ENCODE data around the gene TULP1. TPM values are rescaled to one million over a fixed set of nuclear protein-coding genes. Genes with fewer than 3 reads are reported as not detected.

Gene TULP1
- total RNA-seq, result not detected in 2 replicates

- no peak within 1 kb of the TSS for H3K27ac Mint-ChIP-seq
- H3K36me3 Mint-ChIP-seq (ENCODE audit: low read depth), result no peaks in the 10 kb centered on the region
- H3K4me3 Mint-ChIP-seq (ENCODE audit: low read depth), result no peak within 1 kb of the TSS
- H3K9me3 Mint-ChIP-seq, result no peaks in the 10 kb centered on the region
- peaks cover 32% of the 10 kb centered on the region for H3K27me3 Mint-ChIP-seq (ENCODE audit: low read depth)
- no peak for DNase-seq (ENCODE audit: low spot score)
- peaks cover 2% of the 10 kb centered on the region for H3K4me1 Mint-ChIP-seq (ENCODE audit: low read depth)
- intact Hi-C loops (cut with micrococcal nuclease), result no loop called here
Measured at GRCh38 chr6:35512740-35513139, at the start of gene TULP1. TULP1 (minus strand) TSS chr6:35512896; CDS start chr6:35512858, 38 bp downstream.

DNA sequence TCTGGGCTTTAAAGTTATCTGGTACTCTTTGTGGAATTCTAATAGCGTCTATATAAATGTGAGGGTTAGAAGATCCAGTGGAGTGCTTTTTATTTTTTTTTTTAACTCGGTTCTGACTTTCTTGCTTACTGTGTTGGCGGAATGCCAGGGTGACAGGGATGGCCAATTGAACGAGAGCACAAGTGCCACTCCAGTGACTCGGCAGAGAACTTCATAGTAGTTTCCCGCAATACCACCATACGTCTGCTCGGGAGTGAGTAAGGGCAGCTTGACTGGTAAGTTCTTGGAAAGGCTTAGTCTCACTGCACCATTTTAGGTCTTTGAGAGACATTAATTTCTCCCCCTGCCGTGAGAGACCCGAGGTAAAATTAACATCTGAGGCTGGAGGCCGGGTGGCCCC lies 49.4 kb upstream of the TULP1 start:
- H3K27me3 Mint-ChIP-seq (ENCODE audit: low read depth), result peaks cover 19% of the 10 kb centered on the region
- H3K36me3 Mint-ChIP-seq (ENCODE audit: low read depth), result no peaks in the 10 kb centered on the region
- H3K9me3 Mint-ChIP-seq, result no peaks in the 10 kb centered on the region
- no peak for DNase-seq (ENCODE audit: low spot score)
- intact Hi-C loops (cut with micrococcal nuclease), result no loop called here
- no peak overlapping the region for H3K27ac Mint-ChIP-seq
- H3K4me1 Mint-ChIP-seq (ENCODE audit: low read depth), result no peaks in the 10 kb centered on the region
- H3K4me3 Mint-ChIP-seq (ENCODE audit: low read depth), result no peak overlapping the region

- Mint-ChIP-seq H3K4me3 (ENCODE audit: low read depth) (no peak overlapping the region), H3K4me1 (ENCODE audit: low read depth) (no peaks in the 10 kb centered on the region), H3K9me3 (no peaks in the 10 kb centered on the region), H3K27ac (no peak overlapping the region), H3K36me3 (ENCODE audit: low read depth) (no peaks in the 10 kb centered on the region), H3K27me3 (ENCODE audit: low read depth) (peaks cover 15% of the 10 kb centered on the region)
- DNase-seq (ENCODE audit: low spot score), result no peak
- intact Hi-C loops (cut with micrococcal nuclease), result no loop called here
Measured at GRCh38 chr6:35561113-35561512, 48.4 kb upstream of the TULP1 start.

DNA sequence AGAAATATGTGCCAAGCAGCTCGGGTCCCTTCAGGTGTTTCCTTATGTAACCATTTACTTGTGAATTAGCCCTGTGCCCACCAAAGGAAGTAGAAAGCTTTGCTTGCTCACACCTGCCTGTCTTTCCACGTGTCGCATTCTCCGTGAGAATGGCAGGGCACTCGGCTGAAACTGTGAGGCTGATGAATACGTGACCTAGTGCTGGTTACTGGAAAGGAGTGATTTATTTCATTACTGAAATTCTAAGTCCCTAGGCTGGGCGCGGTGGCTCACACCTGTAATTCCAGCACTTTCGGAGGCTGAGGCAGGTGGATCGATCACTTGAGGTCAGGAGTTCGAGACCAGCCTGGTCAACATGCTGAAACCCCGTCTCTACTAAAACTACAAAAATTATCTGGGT lies 45.9 kb upstream of the TULP1 start:
- H3K4me1 Mint-ChIP-seq (ENCODE audit: low read depth), result no peaks in the 10 kb centered on the region
- no peak for DNase-seq (ENCODE audit: low spot score)
- H3K9me3 Mint-ChIP-seq, result no peaks in the 10 kb centered on the region
- no peak overlapping the region for H3K4me3 Mint-ChIP-seq (ENCODE audit: low read depth)
- peaks cover 5% of the 10 kb centered on the region for H3K27me3 Mint-ChIP-seq (ENCODE audit: low read depth)
- no peaks in the 10 kb centered on the region for H3K36me3 Mint-ChIP-seq (ENCODE audit: low read depth)
- no peak overlapping the region for H3K27ac Mint-ChIP-seq
- intact Hi-C loops (cut with micrococcal nuclease), result no loop called here

DNA sequence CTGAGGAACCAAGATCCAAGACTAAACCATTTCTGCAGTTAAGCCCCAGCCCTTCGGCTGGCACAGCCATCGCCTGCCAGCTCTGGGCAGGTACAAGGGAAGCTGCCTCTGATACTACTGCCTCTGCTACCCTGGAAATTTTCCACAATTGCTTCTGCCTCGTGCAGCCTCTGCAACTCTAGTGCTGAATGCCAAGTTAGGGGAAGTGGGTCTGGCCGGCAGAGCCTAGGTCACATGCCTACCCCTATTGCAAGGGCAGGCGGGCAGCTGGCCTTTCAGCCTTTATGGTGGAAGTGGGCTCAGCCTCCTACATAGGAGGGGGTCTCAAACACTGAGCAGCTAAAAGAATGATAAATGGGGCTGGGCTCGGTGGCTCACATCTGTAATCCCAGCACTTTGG lies 44.5 kb upstream of the TULP1 start:
- DNase-seq (ENCODE audit: low spot score), result no peak
- no peak overlapping the region for H3K27ac Mint-ChIP-seq
- H3K36me3 Mint-ChIP-seq (ENCODE audit: low read depth), result no peaks in the 10 kb centered on the region
- intact Hi-C loops (cut with micrococcal nuclease), result no loop called here
- H3K27me3 Mint-ChIP-seq (ENCODE audit: low read depth), result no peaks in the 10 kb centered on the region
- no peaks in the 10 kb centered on the region for H3K9me3 Mint-ChIP-seq
- H3K4me3 Mint-ChIP-seq (ENCODE audit: low read depth), result no peak overlapping the region
- no peaks in the 10 kb centered on the region for H3K4me1 Mint-ChIP-seq (ENCODE audit: low read depth)

GRCh38 chr6:35554811-35555210 lies 42.1 kb upstream of the TULP1 start:
- H3K4me1 Mint-ChIP-seq (ENCODE audit: low read depth), result no peaks in the 10 kb centered on the region
- peaks cover 6% of the 10 kb centered on the region for H3K36me3 Mint-ChIP-seq (ENCODE audit: low read depth)
- H3K4me3 Mint-ChIP-seq (ENCODE audit: low read depth), result no peak overlapping the region
- H3K9me3 Mint-ChIP-seq, result peaks cover 11% of the 10 kb centered on the region
- intact Hi-C loops (cut with micrococcal nuclease), result no loop called here
- peaks cover 4% of the 10 kb centered on the region for H3K27me3 Mint-ChIP-seq (ENCODE audit: low read depth)
- no peak overlapping the region for H3K27ac Mint-ChIP-seq
- no peak for DNase-seq (ENCODE audit: low spot score)

DNA sequence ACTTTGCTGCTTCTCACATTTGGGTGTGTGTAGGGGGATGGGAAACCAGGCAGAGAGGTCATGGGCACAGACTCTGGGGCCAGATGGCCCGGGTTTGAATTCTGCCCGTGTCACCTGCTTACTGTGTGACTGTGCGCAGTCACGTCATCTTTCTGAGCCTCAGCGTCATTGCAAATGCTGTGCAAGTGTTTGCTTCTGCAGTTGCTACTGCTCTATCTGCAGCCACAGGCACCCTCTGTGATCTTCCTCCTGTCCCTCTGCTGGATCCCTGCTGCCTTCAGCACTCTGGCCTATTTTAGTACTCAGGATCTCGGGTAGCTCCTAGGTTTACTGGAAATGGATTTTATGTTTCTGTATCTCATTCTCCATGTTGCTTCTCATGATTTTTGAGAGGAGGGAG lies 40.6 kb upstream of the TULP1 start:
- Mint-ChIP-seq H3K27ac (no peak overlapping the region), H3K4me3 (ENCODE audit: low read depth) (no peak overlapping the region), H3K9me3 (peaks cover 13% of the 10 kb centered on the region), H3K36me3 (ENCODE audit: low read depth) (peaks cover 8% of the 10 kb centered on the region), H3K27me3 (ENCODE audit: low read depth) (peaks cover 8% of the 10 kb centered on the region), H3K4me1 (ENCODE audit: low read depth) (no peaks in the 10 kb centered on the region)
- intact Hi-C loops (cut with micrococcal nuclease), result loop anchor here (2.0 kb wide), 1 partner anchor 31 kb away; no protein-coding TSS in a partner anchor
- no peak for DNase-seq (ENCODE audit: low spot score)

DNA sequence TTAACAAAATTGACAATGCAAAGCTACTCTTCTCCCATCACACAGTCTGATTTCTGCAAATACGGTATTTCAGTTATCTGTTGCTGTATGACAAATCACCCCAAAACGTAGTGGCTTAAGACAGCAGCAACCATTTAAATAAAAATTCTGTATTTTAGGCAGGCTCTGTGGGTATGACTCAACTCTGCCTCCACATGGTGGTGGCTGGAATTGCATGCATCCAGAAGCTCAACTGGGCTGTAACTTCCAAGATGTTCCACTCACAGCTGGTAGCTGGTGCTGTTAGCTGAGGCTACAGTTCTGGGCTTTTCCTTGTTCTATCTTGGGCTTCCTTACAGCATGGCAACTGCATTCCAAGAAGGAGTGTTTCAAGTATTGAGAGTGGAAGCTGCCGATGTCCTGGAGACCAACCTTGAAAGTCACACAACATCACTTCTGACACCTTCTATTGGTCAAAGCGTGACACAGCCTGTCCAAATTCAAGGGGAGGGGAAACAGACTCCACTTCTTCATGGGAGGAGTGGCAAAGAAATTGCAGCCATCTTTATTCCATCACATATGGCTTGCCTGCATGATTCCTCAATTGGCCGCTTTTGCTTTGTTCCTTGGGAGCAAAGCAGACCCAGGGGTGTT lies 39.7 kb upstream of the TULP1 start:
- no peaks in the 10 kb centered on the region for H3K4me1 Mint-ChIP-seq (ENCODE audit: low read depth)
- peak; percentile 41 for DNase-seq (ENCODE audit: low spot score)
- no peak overlapping the region for H3K4me3 Mint-ChIP-seq (ENCODE audit: low read depth)
- intact Hi-C loops (cut with micrococcal nuclease), result loop anchor here (2.0 kb wide), 1 partner anchor 30 kb away; no protein-coding TSS in a partner anchor
- peaks cover 13% of the 10 kb centered on the region for H3K9me3 Mint-ChIP-seq
- peaks cover 8% of the 10 kb centered on the region for H3K36me3 Mint-ChIP-seq (ENCODE audit: low read depth)
- no peak overlapping the region for H3K27ac Mint-ChIP-seq
- peaks cover 8% of the 10 kb centered on the region for H3K27me3 Mint-ChIP-seq (ENCODE audit: low read depth)

GRCh38 chr6:35550437-35550836 lies 37.7 kb upstream of the TULP1 start:
- H3K36me3 Mint-ChIP-seq (ENCODE audit: low read depth), result peaks cover 8% of the 10 kb centered on the region
- peaks cover 8% of the 10 kb centered on the region for H3K27me3 Mint-ChIP-seq (ENCODE audit: low read depth)
- no peak overlapping the region for H3K27ac Mint-ChIP-seq
- intact Hi-C loops (cut with micrococcal nuclease), result no loop called here
- H3K4me1 Mint-ChIP-seq (ENCODE audit: low read depth), result no peaks in the 10 kb centered on the region
- peaks cover 13% of the 10 kb centered on the region for H3K9me3 Mint-ChIP-seq
- no peak for DNase-seq (ENCODE audit: low spot score)
- no peak overlapping the region for H3K4me3 Mint-ChIP-seq (ENCODE audit: low read depth)

GRCh38 chr6:35547676-35548075 lies 35.0 kb upstream of the TULP1 start:
- intact Hi-C loops (cut with micrococcal nuclease), result no loop called here
- DNase-seq (ENCODE audit: low spot score), result no peak
- Mint-ChIP-seq H3K9me3 (peaks cover 13% of the 10 kb centered on the region), H3K27ac (no peak overlapping the region), H3K27me3 (ENCODE audit: low read depth) (peaks cover 8% of the 10 kb centered on the region), H3K4me3 (ENCODE audit: low read depth) (no peak overlapping the region), H3K36me3 (ENCODE audit: low read depth) (peaks cover 8% of the 10 kb centered on the region), H3K4me1 (ENCODE audit: low read depth) (peaks cover 2% of the 10 kb centered on the region)

DNA sequence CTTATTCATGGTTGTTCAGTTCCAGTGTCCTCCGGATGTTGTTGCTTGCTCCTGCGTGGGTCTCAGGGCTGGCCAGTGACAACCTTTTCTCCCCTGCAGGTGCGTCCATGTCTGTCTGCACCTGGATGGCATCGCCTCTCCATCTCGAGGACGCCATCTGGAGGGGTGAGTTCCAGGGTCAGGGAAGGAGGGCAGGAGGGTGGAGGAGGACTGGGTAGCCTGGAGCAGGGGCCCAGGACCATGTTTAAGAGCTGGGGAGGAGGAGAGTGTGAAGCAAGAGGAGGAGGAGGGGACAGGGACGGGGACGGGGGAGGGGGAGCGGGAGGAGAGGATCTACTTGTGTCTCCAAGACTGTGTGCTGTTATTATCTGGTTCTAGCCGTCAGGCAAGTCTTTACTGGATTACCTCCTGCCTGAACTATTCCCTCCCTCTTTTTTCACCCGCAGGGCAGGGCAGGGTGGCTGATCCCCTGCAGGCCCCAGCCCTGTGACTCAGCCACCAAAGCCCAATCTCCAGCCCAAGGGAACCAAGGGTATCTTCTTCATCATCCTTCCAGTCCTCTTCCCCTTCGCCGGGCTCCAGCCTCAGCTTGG lies 32.2 kb upstream of the TULP1 start:
- Mint-ChIP-seq H3K9me3 (peaks cover 3% of the 10 kb centered on the region), H3K4me1 (ENCODE audit: low read depth) (peaks cover 2% of the 10 kb centered on the region), H3K27ac (no peak overlapping the region), H3K27me3 (ENCODE audit: low read depth) (peaks cover 4% of the 10 kb centered on the region), H3K36me3 (ENCODE audit: low read depth) (peaks cover 3% of the 10 kb centered on the region), H3K4me3 (ENCODE audit: low read depth) (no peak overlapping the region)
- intact Hi-C loops (cut with micrococcal nuclease), result no loop called here
- no peak for DNase-seq (ENCODE audit: low spot score)

DNA sequence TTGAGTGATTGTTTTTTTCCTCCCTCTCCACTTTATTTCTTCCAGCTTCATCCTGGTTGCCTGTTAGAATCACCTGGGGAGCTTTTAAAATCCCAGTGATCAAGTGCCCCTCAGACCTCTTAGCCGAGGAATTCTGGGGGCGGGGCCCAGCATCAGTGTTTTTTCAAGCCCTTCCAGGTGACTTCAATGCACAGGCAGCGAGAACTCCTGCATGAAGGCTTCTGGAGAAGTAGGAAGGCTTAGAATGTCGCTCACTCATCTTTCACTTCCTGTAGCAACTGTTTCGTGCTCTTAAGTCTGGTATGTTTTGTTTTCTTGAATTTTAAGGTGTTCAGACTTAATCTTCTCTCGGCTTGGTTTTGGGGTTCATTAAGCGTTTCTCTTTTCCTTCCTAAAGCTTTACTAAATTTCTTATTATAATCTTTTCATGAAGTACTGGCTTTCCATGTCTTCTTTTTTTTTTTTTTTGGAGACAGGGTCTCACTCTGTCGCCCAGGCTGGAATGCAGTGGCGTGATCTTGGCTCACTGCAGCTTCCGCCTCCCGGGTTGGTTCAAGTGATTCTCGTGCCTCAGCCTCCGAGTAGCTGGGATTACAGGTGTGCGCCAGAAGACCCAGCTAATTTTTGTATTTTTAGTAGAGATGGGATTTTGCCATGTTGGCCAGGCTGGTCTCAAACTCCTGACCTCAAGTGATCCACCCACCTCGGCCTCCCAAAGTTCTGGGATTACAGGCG lies 30.9 kb upstream of the TULP1 start:
- Mint-ChIP-seq H3K4me3 (ENCODE audit: low read depth) (no peak overlapping the region), H3K27ac (no peak overlapping the region)
- DNase-seq (ENCODE audit: low spot score), result no peak

DNA sequence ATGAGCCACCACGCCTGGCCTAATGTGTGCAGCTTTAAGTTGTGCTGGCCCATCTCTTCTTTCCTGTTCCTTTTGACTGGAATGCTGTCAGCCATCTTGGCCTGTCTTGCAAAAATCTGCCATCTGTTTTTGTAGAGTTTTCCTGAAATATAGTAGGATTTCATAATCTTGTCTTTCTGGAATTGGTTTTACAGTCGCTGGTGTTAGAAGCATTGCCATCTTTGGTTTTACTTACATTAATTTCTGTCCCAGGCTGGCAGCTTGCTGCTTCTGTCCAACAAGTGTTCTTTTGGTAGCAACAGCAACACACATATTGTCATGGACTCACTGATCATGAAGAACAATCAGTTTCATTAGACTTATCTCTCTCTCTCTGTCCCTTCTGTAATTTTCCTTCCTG lies 29.1 kb upstream of the TULP1 start:
- H3K27me3 Mint-ChIP-seq (ENCODE audit: low read depth), result no peaks in the 10 kb centered on the region
- intact Hi-C loops (cut with micrococcal nuclease), result no loop called here
- no peak overlapping the region for H3K27ac Mint-ChIP-seq
- peaks cover 2% of the 10 kb centered on the region for H3K4me1 Mint-ChIP-seq (ENCODE audit: low read depth)
- no peaks in the 10 kb centered on the region for H3K9me3 Mint-ChIP-seq
- H3K36me3 Mint-ChIP-seq (ENCODE audit: low read depth), result no peaks in the 10 kb centered on the region
- H3K4me3 Mint-ChIP-seq (ENCODE audit: low read depth), result no peak overlapping the region
- no peak for DNase-seq (ENCODE audit: low spot score)

More for the DNA sequence above, 30.9 kb upstream of the TULP1 start:
- intact Hi-C loops (cut with micrococcal nuclease), result no loop called here
- H3K9me3 Mint-ChIP-seq, result no peaks in the 10 kb centered on the region
- no peaks in the 10 kb centered on the region for H3K27me3 Mint-ChIP-seq (ENCODE audit: low read depth)
- H3K36me3 Mint-ChIP-seq (ENCODE audit: low read depth), result no peaks in the 10 kb centered on the region
- peaks cover 2% of the 10 kb centered on the region for H3K4me1 Mint-ChIP-seq (ENCODE audit: low read depth)

All from activated T-helper 2 cell treated with anti-CD3 and anti-CD28 coated beads, Interferon-gamma antibody, Interleukin-2, Interleukin-4, amounts not matched to agents 10 μg/mL and 5 μg/mL and 100 μg/mL, durations not matched to agents 14 hours and 24 hours and 36 hours (primary cell).